SK-N-SH treated with all-trans-retinoic acid at 6 μM for 48 hours (cell line): ENCODE results near the gene COPE.

ENCODE experiments used
- CSDC2 ChIP-seq: fragments of 250-450 bp; sonication (Bioruptor Pico); IDR thresholded peaks from 2 replicates; pipeline ENCODE4 v1.5.0; 2020; ENCODE audit warnings: mild to moderate bottlenecking, moderate library complexity
- ESRRG ChIP-seq: fragments of 250-450 bp; sonication (Bioruptor Pico); IDR thresholded peaks from 2 replicates; pipeline ENCODE4 v1.6.1; 2021; ENCODE audit warnings: mild to moderate bottlenecking
- ISL1 ChIP-seq: fragments of 250-450 bp; sonication (Bioruptor Pico); IDR thresholded peaks from 2 replicates; pipeline ENCODE4 v2.1.2; 2022; ENCODE audit warnings: mild to moderate bottlenecking, moderate library complexity
- OSR1 ChIP-seq: fragments of 250-450 bp; sonication (Bioruptor Pico); IDR thresholded peaks from 2 replicates; pipeline ENCODE4 v1.8.0; 2022; ENCODE audit warnings: moderate library complexity, mild to moderate bottlenecking, inconsistent platforms
- PATZ1 ChIP-seq: fragments of 250-450 bp; sonication (Bioruptor Pico); IDR thresholded peaks from 2 replicates; pipeline ENCODE4 v1.8.0; 2020; ENCODE audit warnings: mild to moderate bottlenecking, moderate library complexity, borderline replicate concordance
- PPARA ChIP-seq: fragments of 250-450 bp; sonication (Bioruptor Pico); IDR thresholded peaks from 2 replicates; pipeline ENCODE4 v1.5.0; 2020; ENCODE audit warnings: mild to moderate bottlenecking, borderline replicate concordance
- RARB ChIP-seq: fragments of 250-450 bp; sonication (Bioruptor Pico); IDR thresholded peaks from 2 replicates; pipeline ENCODE4 v1.8.0; 2021; ENCODE audit warnings: mild to moderate bottlenecking, moderate library complexity
- ZFP3 ChIP-seq: fragments of 250-450 bp; sonication (Bioruptor Pico); IDR thresholded peaks from 2 replicates; pipeline ENCODE4 v1.5.0; 2020; ENCODE audit warnings: mild to moderate bottlenecking, moderate library complexity
- ZNF70 ChIP-seq: fragments of 450-650 bp; formaldehyde crosslinking; IDR thresholded peaks from 2 replicates; pipeline ENCODE4 v1.5.0; 2020; ENCODE audit warnings: mild to moderate bottlenecking, moderate library complexity
- TF ChIP-seq, protein P1 (sequence below): fragments of 250-450 bp; sonication (Bioruptor Pico); IDR thresholded peaks from 2 replicates; pipeline ENCODE4 v1.5.1; 2020; ENCODE audit warnings: low read depth, mild to moderate bottlenecking, moderate library complexity

GRCh38 chr19:18922228-18922985 lies 3.2 kb upstream of the COPE start:
- TF ChIP-seq ZNF70 (no peak), PATZ1 (CRISPR knock-in tag) (no peak), ESRRG (no peak), ISL1 (no peak), PPARA (CRISPR knock-in tag) (no peak), ZFP3 (CRISPR knock-in tag) (no peak), CSDC2 (no peak), RARB (CRISPR knock-in tag) (no peak), OSR1 (no peak)
- TF ChIP-seq, protein P1, sequence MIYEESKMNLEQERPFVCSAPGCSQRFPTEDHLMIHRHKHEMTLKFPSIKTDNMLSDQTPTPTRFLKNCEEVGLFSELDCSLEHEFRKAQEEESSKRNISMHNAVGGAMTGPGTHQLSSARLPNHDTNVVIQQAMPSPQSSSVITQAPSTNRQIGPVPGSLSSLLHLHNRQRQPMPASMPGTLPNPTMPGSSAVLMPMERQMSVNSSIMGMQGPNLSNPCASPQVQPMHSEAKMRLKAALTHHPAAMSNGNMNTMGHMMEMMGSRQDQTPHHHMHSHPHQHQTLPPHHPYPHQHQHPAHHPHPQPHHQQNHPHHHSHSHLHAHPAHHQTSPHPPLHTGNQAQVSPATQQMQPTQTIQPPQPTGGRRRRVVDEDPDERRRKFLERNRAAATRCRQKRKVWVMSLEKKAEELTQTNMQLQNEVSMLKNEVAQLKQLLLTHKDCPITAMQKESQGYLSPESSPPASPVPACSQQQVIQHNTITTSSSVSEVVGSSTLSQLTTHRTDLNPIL (CRISPR knock-in tag): no peak
